Measurements from ENCODE around the gene CD274. TPM values are rescaled to one million over a fixed set of nuclear protein-coding genes. Genes with fewer than 3 reads are reported as not detected.
"Not testable (repeated sequence)": the region's sequence is repeated elsewhere in the genome, so short reads cannot be mapped to it uniquely, and the experiment has no call there.

Gene CD274
- total and polyA plus RNA-seq, 5 experiments from 2014 or later: 1.1 to 4.7 (median 3.9) TPM

DNA sequence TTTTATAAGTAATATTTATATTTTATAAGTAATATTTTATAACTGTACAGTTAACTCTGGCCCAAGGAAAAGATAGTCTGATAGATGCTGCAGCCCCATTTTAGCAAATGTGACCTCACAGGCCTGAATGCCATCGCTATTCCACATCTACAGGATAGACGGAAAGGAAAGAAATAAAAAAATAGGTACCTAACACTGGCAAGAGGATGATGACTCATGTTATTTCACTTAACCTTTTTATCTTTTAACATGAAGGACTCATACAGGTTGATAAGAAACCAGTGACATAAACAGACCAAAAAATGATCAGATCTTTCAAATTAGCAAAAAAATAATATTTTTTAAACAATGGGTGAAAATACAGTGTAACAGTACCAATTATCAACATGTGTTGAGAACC, 2.7 kb downstream of the CD274 start:
- Mint-ChIP-seq H3K36me3 (peaks cover 10 to 13% (median 12%) of the 10 kb centered on the region in 3 donors), H3K9me3 (no peaks in the 10 kb centered on the region), H3K27ac (peak overlapping the region in 2 of 10 donors; percentile 3 to 40), H3K4me3 (peak overlapping the region in 1 of 10 donors; percentile 34), H3K4me1 (peaks cover 15 to 51% (median 31%) of the 10 kb centered on the region in 4 donors), H3K27me3 (no peaks in the 10 kb centered on the region)
- ATAC-seq: no peak
- DNase-seq: no peak
- POLR2A ChIA-PET: no interaction called here

DNA sequence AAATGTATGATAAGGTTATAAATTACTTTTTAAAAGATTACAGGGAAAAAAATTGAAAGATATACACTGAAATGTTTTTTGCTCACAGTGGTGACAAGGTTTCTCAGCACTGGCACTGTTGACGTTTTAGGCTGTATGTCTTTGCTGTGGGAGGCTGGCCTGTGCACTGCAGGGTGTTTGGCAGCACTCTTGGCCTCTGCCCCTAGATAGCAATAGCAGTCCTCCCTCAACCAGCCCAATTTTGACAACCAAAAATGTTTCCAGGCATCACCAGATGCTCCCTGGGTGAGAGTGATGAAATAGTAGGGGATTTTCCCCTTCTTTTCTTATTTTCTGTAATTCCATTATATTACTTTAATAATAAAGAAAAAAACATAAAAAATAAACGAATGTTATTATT, 3.3 kb downstream of the CD274 start:
- no peak for ATAC-seq
- no peaks in the 10 kb centered on the region for H3K9me3 Mint-ChIP-seq
- peaks cover 15 to 47% (median 31%) of the 10 kb centered on the region in 4 donors for H3K4me1 Mint-ChIP-seq
- H3K27ac Mint-ChIP-seq: peak overlapping the region in 1 of 10 donors; percentile 13
- no peak for DNase-seq
- H3K4me3 Mint-ChIP-seq: no peak overlapping the region
- POLR2A ChIA-PET: no interaction called here
- peaks cover 12 to 20% (median 17%) of the 10 kb centered on the region in 3 donors for H3K36me3 Mint-ChIP-seq
- no peaks in the 10 kb centered on the region for H3K27me3 Mint-ChIP-seq

DNA sequence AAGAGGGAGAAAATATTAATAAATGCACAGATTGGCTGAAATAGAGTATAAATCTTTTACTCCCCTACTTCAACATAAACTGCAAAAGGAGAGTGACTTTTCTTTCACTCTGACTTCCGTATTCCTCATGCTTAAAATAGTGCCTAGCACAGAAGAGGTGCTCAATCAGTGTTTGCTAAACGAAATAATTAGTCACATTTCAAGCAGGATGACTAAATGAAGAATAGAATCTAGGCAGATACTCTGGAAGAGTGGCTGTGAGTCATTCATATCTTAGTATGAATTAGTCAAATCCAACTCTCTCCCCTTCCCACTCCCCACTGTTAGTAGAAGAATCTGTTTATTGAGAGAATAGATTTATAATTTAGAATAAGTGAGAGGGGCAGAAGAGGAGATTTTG, 4.8 kb downstream of the CD274 start:
- Mint-ChIP-seq H3K4me3 (no peak overlapping the region), H3K36me3 (peaks cover 12 to 28% (median 25%) of the 10 kb centered on the region in 3 donors), H3K27me3 (no peaks in the 10 kb centered on the region), H3K27ac (peak overlapping the region in 1 of 10 donors; percentile 31), H3K9me3 (no peaks in the 10 kb centered on the region), H3K4me1 (peaks cover 11 to 41% (median 24%) of the 10 kb centered on the region in 4 donors)
- DNase-seq (no peak), ATAC-seq (no peak)
- POLR2A ChIA-PET: no interaction called here

DNA sequence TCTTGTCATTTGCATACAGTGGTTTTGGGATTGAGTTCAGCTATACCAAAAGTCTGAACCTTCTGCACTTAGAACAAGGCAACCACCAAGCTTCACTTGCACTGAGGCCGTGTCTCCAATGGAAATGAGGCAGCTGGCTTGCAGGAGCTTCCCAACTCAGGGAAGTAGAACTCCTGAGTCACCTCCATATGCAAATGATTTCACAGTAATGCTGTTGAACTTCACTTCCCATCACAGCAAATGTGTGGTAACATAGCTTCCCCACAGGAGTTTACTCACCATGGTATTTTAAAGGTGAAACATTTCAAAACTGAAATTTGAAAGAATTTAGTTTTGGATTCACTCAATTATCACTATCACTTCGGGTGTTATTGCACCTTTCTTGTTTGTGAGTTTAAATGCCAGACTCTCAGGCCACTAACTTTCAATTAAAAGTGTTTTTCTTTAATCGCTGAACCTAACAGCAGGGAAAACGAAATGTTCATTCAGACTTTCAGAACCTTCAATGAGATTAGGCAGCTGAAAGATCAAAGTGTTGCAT, 9.0 kb downstream of the CD274 start:
- H3K4me1 Mint-ChIP-seq: peaks cover 0 to 13% (median under 1%) of the 10 kb centered on the region in 4 donors
- DNase-seq: no peak
- ATAC-seq: no peak
- no peaks in the 10 kb centered on the region for H3K27me3 Mint-ChIP-seq
- no peak overlapping the region for H3K4me3 Mint-ChIP-seq
- H3K27ac Mint-ChIP-seq: no peak overlapping the region
- POLR2A ChIA-PET: no interaction called here
- no peaks in the 10 kb centered on the region for H3K9me3 Mint-ChIP-seq
- peaks cover 16 to 47% (median 42%) of the 10 kb centered on the region in 3 donors for H3K36me3 Mint-ChIP-seq

DNA sequence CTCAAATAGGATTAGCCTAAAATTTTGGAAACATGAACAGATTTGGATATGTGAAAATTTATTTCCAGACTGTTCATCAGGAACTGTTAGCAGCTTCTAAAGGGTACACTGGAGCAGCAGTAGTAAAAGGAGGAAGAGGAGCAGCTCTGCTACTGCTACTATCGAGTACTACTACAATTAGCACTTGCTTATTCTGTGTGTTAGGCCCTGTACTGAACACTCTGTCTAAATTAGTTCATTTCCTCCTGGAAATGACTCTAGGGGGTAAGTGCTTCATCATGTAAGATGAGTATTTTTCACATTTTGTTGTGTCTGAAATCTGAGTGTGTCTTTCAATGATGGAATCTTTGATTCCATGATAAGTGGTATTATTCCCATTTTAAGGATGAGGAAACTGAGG, 9.8 kb downstream of the CD274 start:
- H3K27me3 Mint-ChIP-seq: no peaks in the 10 kb centered on the region
- H3K36me3 Mint-ChIP-seq: peaks cover 16 to 54% (median 49%) of the 10 kb centered on the region in 3 donors
- H3K27ac Mint-ChIP-seq: no peak overlapping the region
- POLR2A ChIA-PET: no interaction called here
- peaks cover 0 to 9% (median under 1%) of the 10 kb centered on the region in 4 donors for H3K4me1 Mint-ChIP-seq
- no peak for ATAC-seq
- H3K4me3 Mint-ChIP-seq: no peak overlapping the region
- DNase-seq: no peak
- H3K9me3 Mint-ChIP-seq: no peaks in the 10 kb centered on the region

DNA sequence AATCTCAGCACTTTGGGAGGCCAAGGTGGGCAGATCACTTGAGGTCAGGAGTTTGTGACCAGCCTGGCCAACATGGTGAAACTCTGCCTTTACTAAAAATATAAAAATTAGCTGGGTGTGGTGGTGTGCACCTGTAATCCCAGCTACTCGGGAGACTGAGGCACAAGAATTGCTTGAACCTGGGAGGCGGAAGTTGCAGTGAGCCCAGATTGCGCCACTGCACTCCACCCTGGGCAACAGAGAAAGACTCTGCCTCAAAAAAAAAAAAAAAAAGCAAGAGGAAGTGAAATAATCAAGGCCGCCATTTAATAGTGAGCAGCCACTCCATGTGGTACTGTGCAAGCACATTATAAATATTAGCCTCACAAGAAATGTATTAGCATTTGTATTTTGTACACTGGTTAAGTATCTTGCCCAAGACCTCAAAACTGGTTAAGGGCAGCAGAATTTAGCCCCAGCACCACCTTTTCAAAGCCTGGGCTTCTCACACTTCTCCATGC, 14.5 kb downstream of the CD274 start:
- H3K27me3 Mint-ChIP-seq, H3K4me3 Mint-ChIP-seq, ATAC-seq, POLR2A ChIA-PET, DNase-seq, H3K4me1 Mint-ChIP-seq, H3K9me3 Mint-ChIP-seq, H3K27ac Mint-ChIP-seq: not testable (repeated sequence)
- peaks cover 4 to 58% (median 44%) of the 10 kb centered on the region in 3 donors for H3K36me3 Mint-ChIP-seq

DNA sequence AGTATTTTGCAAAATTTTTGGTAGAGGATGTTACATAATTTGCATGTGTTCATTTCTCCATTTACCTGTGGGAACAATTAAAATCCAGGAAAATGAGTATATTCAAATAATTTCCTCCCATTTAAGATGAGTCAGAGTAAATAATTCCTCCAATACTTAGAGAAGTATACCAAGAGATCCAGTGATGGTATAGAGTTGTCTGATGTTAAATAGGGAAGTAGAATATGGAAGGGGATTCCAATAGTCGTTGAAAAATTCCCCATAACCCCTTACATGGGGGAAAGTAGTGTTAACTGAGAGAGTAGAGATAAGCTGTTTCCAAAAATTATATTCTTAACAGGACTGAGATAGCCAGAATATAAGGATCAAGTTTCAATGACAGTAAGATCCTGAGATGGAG, 15.7 kb downstream of the CD274 start:
- Mint-ChIP-seq H3K36me3 (peaks cover 4 to 56% (median 42%) of the 10 kb centered on the region in 3 donors), H3K9me3 (no peaks in the 10 kb centered on the region), H3K4me1 (peaks cover 0 to 9% (median 0%) of the 10 kb centered on the region in 4 donors), H3K4me3 (no peak overlapping the region), H3K27me3 (no peaks in the 10 kb centered on the region), H3K27ac (peak overlapping the region in 3 of 10 donors; percentile 0 to 50 (median 4))
- DNase-seq: no peak
- POLR2A ChIA-PET: no interaction called here
- ATAC-seq: no peak

DNA sequence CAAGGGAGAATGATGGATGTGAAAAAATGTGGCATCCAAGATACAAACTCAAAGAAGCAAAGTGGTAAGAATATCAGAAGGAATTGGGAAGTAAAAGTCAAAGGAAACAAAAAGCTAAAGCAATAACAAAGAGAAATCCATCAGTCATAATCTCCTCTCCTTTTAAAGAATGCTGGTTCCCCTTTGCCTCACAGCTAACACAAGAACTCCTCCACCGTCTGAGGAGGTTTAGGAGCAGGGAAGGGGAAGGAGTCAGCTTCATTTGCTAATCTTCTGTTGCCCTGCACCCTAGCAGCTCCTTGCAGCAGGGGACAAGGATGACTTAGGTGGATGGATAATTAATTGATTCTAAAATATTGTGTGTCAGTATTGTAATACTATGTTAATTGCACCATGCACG, 16.4 kb downstream of the CD274 start:
- peaks cover 4 to 56% (median 42%) of the 10 kb centered on the region in 3 donors for H3K36me3 Mint-ChIP-seq
- POLR2A ChIA-PET: no interaction called here

DNA sequence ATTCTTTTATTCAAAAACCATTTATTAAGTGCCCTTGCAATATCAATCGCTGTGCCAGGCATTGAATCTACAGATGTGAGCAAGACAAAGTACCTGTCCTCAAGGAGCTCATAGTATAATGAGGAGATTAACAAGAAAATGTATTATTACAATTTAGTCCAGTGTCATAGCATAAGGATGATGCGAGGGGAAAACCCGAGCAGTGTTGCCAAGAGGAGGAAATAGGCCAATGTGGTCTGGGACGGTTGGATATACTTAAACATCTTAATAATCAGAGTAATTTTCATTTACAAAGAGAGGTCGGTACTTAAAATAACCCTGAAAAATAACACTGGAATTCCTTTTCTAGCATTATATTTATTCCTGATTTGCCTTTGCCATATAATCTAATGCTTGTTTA, 18.5 kb downstream of the CD274 start:
- Mint-ChIP-seq H3K4me1 (peaks cover 0 to 9% (median 0%) of the 10 kb centered on the region in 4 donors), H3K4me3 (no peak overlapping the region), H3K36me3 (peaks cover 0 to 42% (median 29%) of the 10 kb centered on the region in 3 donors), H3K27me3 (no peaks in the 10 kb centered on the region), H3K27ac (no peak overlapping the region), H3K9me3 (peaks cover 0 to 4% (median 0%) of the 10 kb centered on the region in 9 donors)
- no peak for DNase-seq
- ATAC-seq: no peak
- POLR2A ChIA-PET: no interaction called here

More for the DNA sequence above, 16.4 kb downstream of the CD274 start:
- Mint-ChIP-seq H3K9me3 (no peaks in the 10 kb centered on the region), H3K4me1 (peaks cover 0 to 9% (median 0%) of the 10 kb centered on the region in 4 donors), H3K27me3 (no peaks in the 10 kb centered on the region), H3K27ac (peak overlapping the region in 2 of 10 donors; percentile 0 to 33), H3K4me3 (no peak overlapping the region)
- ATAC-seq (no peak), DNase-seq (no peak)

DNA sequence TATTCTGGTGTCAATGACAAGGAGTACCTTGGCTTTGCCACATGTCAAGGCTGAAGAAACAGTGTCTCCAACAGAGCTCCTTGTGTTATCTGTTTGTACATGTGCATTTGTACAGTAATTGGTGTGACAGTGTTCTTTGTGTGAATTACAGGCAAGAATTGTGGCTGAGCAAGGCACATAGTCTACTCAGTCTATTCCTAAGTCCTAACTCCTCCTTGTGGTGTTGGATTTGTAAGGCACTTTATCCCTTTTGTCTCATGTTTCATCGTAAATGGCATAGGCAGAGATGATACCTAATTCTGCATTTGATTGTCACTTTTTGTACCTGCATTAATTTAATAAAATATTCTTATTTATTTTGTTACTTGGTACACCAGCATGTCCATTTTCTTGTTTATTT, 19.8 kb downstream of the CD274 start:
- no peak for ATAC-seq
- no peak overlapping the region for H3K4me3 Mint-ChIP-seq
- peaks cover 0 to 9% (median 0%) of the 10 kb centered on the region in 4 donors for H3K4me1 Mint-ChIP-seq
- H3K9me3 Mint-ChIP-seq: peaks cover 0 to 6% (median 0%) of the 10 kb centered on the region in 9 donors
- no peak for DNase-seq
- POLR2A ChIA-PET: no interaction called here
- H3K27ac Mint-ChIP-seq: no peak overlapping the region
- peaks cover 0 to 31% (median 19%) of the 10 kb centered on the region in 3 donors for H3K36me3 Mint-ChIP-seq
- H3K27me3 Mint-ChIP-seq: no peaks in the 10 kb centered on the region

DNA sequence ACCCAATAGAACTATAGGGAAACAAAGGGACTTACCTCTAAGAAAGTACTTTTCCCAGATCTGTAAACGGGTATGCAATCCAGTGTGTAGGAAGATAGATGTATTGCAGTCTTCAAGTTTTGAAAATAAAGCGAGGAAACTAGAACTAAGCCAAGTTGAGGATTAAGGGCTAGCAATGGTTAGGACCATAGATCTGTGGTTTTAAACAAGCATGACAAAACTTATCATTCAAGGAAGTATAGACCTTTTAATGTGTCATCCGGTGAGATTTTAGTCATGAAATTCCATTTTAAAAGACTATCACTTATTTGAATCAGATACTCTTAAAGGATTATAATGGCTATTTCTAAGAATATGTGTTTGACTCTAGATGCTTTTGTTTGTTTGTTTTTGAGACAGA, 20.5 kb downstream of the CD274 start:
- Mint-ChIP-seq H3K4me1 (peaks cover 0 to 4% (median 0%) of the 10 kb centered on the region in 4 donors), H3K27me3 (no peaks in the 10 kb centered on the region), H3K36me3 (peaks cover 0 to 24% (median 16%) of the 10 kb centered on the region in 3 donors), H3K9me3 (peaks cover 0 to 10% (median 5%) of the 10 kb centered on the region in 9 donors), H3K27ac (no peak overlapping the region), H3K4me3 (no peak overlapping the region)
- no peak for DNase-seq
- ATAC-seq: no peak
- POLR2A ChIA-PET: no interaction called here

DNA sequence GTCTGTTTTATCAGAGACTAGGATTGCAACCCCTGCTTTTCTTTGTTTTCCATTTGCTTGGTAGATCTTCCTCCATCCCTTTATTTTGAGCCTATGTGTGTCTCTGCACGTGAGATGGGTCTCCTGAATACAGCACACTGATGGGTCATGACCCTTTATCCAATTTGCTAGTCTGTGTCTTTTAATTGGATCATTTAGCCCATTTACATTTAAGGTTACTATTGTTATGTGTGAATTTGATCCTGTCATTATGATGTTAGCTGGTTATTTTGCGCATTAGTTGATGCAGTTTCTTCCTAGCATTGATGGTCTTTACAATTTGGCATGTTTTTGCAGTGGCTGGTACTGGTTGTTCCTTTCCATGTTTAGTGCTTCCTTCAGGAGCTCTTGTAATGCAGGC, 25.3 kb downstream of the CD274 start:
- H3K36me3 Mint-ChIP-seq, H3K4me3 Mint-ChIP-seq, H3K4me1 Mint-ChIP-seq, H3K27ac Mint-ChIP-seq, DNase-seq, ATAC-seq, POLR2A ChIA-PET, H3K27me3 Mint-ChIP-seq: not testable (repeated sequence)
- H3K9me3 Mint-ChIP-seq: peaks cover 0 to 19% (median 8%) of the 10 kb centered on the region in 9 donors

DNA sequence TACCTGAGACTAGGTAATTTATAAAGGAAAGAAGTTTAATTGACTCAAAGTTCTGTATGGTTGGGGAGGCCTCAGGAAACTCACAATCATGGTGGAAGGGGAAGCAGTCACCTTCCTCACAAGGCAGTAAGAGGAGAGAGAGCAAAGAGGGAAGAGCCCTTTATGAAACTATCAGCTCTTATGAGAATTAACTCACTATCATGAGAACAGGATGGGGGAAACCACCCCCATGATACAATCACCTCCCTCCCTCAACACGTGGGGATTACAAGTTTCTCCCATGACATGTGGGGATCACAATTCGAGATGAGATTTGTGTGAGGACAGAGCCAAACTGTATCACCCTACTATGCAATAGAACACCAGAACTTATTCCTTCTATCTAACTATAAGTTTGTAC, 27.9 kb downstream of the CD274 start:
- Mint-ChIP-seq H3K4me1 (peaks cover 0 to 2% (median 0%) of the 10 kb centered on the region in 4 donors), H3K9me3 (peaks cover 0 to 19% (median 8%) of the 10 kb centered on the region in 9 donors), H3K27me3 (no peaks in the 10 kb centered on the region), H3K4me3 (no peak overlapping the region), H3K27ac (no peak overlapping the region), H3K36me3 (peaks cover 0 to 8% (median 6%) of the 10 kb centered on the region in 3 donors)
- POLR2A ChIA-PET: interaction anchor here (0.6 kb wide), 1 partner anchor 21 kb away, joined by 3 read pairs; no protein-coding TSS in a partner anchor
- ATAC-seq (no peak), DNase-seq (no peak)

Data from naive thymus-derived CD8-positive, alpha-beta T cell (primary cell).